SKM-1 (cell line): ENCODE measurements around the gene CCT7.
"Not testable (repeated sequence)": the region's sequence is repeated elsewhere in the genome, so short reads cannot be mapped to it uniquely, and the experiment has no call there.

Experiments
- DNase-seq: peaks from one replicate; lab custom pipeline; 2025; ENCODE audit not compliant: unreplicated experiment; lab: John Stamatoyannopoulos, UW

Gene CCT7

GRCh38 chr2:73254343-73255006 is 20.4 kb downstream of the CCT7 start:
- no peak for DNase-seq

DNA sequence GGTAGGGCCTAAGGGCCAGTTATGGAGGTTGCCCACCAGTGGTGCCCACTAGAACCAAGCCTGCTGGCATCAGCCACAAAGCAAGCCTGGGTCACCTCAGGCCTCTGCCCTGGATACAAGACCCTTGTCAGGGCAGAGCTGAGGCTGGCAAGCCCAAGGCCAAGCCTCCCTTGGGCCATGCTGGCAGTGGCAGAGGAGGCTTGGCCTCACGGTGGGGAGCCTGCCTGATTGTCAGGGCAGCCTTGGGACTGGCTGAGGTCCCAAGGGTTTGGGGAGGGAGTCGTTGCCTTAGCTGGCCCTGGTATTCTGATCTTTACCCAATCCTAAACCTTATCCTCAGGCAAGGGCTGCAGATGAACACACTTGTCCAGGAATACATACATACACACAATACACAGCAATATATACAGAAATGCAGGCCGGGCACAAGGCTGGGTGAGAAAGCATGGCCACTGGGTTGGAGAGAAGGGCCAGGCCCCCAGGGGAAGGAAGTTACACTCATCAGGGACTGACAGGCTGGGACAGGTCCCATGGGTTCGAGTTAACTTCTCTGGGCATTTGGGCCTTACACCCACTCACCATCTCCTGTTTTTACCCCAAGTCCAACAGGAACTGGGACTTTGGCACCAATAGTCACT is 21.0 kb downstream of the CCT7 start:
- DNase-seq, result no peak

GRCh38 chr2:73255907-73256617 is 22.0 kb downstream of the CCT7 start:
- no peak for DNase-seq

GRCh38 chr2:73256618-73256922 is 22.5 kb downstream of the CCT7 start:
- DNase-seq, result no peak

DNA sequence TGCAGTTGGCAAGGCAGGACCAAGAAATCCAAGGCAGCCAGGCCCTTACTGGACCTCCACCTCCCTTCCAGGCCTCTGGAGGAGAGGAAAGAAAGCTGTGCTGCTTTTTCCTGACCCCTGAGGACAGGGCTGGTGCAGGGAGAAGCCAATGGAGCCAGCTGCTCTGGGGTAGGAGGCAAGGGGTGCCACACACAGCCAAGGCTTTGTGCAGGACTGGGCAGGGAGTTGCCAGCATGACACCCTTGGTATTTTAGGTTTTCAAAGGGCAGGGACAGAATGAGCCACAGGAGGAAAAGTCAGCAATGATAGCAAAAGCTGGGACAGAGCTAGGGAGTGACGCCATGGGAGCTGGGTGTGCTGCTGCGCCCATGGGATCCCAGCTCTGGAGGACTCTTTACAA is 22.9 kb downstream of the CCT7 start:
- DNase-seq, result no peak

- DNase-seq, result peak; percentile 42
Measured at GRCh38 chr2:73257425-73258125, 23.5 kb downstream of the CCT7 start.

- DNase-seq, result no peak
Measured at GRCh38 chr2:73258186-73258912, 24.2 kb downstream of the CCT7 start.

DNA sequence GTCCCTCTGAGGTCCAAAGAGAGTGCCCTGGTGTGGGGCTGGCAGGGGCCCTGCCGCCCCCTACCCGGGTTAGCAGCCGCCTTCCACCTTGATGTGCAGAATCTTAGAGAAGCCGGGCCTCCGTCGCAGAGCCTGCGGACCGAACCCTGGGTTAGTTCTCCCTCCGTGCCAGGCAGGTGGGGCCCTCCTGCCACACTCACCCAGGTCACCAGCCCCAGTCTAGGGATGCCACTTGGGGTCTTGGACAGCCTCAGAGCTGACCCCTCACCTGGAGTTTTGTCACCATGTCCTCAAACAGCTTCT is 24.8 kb downstream of the CCT7 start:
- DNase-seq, result no peak

DNA sequence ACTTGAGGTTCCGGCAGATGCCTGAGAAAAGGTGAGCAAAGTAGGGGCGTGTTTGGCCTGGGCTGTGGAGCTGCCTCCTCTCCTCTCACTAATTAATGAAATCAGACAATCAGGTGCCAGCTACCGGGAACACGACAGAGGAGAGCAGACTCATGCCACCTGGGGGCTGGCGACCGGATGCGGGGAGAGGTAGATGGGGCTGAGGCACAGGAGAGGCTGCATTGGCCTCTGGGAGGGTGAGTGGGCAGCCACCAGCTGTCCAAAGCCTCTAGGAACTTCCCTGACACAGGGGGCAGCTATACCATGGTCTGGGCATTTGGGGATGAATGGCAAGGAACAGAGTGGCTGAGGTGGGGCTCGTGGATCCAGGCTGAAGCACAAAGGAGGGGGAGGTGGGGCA is 25.2 kb downstream of the CCT7 start:
- no peak for DNase-seq

- no peak for DNase-seq
Measured at GRCh38 chr2:73259704-73260337, 25.7 kb downstream of the CCT7 start.

- DNase-seq, result peak; percentile 12
Measured at GRCh38 chr2:73260338-73260984, 26.4 kb downstream of the CCT7 start.

DNA sequence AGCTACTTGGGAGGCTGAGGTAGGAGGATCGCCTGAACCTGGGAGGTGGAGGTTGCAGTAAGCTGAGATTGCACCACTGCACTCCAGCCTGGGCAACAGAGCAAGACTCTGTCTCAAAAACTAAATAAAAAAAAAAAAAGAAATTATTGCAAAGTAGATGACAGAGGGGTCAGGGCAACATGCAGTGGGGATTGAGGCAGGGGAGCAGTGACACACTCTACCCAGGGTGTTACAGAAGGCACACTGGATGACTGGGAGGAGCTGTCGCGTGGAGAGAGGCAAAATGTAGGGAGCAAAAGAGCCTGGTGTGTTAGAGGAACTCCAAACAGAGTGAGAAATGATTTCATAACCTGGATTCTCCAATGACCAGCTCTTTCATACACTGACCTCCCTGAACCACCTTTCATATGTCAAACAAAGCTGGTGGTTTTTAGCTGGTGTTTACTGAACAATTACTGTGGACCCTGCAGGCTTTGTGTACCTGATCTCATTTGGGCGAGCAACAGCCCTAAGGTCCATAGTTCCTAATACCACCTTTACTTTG is 28.1 kb downstream of the CCT7 start:
- DNase-seq, result no peak

DNA sequence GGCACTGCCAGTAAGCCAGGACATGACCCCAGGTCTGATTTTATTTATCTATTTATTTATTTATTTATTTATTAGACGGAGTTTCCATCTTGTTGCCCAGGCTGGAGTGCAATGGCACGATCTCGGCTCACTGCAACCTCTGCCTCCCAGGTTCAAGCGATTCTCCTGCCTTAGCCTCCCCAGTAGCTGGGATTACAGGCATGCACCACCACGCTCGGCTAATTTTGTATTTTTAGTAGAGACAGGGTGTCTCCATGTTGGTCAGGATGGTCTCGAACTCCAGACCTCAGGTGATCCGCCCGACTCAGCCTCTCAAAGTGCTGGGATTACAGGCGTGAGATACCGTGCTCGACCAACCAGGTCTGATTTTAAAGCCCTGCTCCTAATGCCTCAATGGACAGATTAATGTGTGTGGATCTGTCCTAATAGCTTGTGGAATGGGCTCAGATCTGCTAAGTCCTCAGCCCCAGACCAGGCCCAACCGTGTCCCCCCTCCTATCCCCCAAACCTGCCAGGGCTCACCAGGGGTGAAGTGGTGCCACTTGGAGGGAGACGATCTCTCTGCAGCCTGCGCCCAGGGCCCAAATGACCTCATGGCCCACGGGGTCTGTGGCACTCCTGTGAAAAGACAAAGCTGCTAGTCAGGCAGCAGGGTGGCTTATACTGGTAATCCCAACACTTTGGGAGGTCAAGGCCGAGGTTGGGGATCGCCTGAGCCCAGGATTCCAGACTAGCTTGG is 28.8 kb downstream of the CCT7 start:
- DNase-seq, result not testable (repeated sequence)

DNA sequence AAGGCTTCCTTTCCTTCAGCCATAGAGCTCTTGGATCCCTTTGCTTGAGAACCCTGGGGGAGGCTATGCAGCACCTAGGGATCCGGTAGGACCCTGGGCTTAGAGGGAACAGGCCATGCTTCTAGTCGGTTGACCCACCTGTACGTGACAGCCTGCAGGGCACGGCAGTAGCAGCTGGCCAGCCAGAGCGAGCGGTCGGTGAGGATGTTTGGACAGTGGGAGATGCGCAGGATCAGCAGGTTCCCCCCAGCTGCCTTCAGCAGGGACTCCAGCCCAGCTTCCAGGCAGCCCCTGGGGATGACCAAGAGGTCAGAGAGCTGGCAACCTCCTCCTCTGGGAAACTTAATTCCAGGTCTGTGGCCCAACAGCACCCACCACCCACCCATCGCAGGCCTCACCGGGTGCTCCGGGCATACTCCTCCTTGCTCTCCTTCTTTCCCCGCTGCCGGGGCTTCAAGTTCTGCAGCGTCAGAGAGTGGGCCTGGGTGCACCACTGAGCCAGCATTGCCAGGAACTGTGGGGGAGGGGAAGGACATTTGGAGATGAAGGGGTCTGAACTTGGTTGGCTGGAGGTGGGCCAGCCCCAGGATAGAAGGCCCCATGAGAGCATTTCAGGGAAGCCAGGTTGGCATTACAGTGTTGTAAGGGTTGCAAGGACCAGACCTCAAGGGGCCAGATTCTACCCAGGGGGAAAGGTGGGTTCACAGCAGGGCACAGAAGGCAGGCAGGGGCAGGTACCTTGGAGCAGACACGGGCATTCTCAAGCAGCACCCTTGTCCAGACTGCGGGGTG is 29.6 kb downstream of the CCT7 start:
- no peak for DNase-seq

DNA sequence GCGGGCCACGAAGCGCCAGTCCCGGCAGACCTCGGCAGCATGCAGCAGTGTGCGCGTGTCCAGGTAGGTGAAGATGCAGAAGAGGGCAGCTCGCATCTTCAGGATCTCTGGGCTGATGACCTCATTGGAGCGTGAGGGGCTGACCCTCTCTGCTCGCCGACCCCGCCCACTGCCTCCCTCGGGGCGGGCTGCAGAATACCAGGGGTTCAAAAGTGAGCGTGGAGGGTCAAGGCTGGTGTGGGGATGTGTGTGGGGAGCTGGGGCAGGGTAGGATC is 30.2 kb downstream of the CCT7 start:
- no peak for DNase-seq

DNA sequence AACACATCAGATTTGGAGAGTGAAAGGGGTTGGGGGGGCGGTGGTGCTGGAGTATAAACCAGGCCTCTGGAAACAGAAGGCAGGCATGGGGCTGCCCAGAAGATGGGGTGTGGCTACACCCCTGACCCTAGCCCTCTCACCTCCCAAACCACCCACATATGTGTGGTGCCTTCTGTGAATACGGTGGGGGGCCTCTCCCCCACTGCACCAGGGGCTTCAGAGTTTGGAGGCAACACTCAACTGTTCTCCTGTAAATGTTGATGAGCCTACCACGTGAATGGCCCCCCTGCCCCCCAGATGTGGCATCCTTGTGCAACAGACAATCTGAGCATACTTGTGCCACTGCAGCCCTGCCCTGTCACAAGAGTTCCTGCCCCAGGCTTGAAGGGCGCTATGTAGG is 30.7 kb downstream of the CCT7 start:
- DNase-seq, result no peak

- DNase-seq, result no peak
Measured at GRCh38 chr2:73265298-73266060, 31.4 kb downstream of the CCT7 start.
